GM13977 (cell line): ENCODE measurements around the gene RNASE8.

Experiments
- DNase-seq: peaks from one replicate; pipeline ENCODE4 v3.0.0; 2012; ENCODE audit warnings: low spot score
- in situ Hi-C: fragments of 300-500 bp; cut with MboI; formaldehyde crosslinking; loops from one replicate; pipeline ENCODE4 v1.12.0; 2022; ENCODE audit warnings: low sequenced_read_pairs, low pct_unique_long_range_greater_than_20kb, mixed read lengths, inconsistent platforms; ENCODE audit not compliant: unreplicated experiment
- TF ChIP-seq, protein P1 (sequence below): IDR thresholded peaks from 2 replicates; pipeline ENCODE4 v1.5.1; 2012; ENCODE audit warnings: mild to moderate bottlenecking, control low read depth; ENCODE audit not compliant: insufficient read depth; ENCODE audit errors: extremely low read depth, missing control alignments

Gene RNASE8

DNA sequence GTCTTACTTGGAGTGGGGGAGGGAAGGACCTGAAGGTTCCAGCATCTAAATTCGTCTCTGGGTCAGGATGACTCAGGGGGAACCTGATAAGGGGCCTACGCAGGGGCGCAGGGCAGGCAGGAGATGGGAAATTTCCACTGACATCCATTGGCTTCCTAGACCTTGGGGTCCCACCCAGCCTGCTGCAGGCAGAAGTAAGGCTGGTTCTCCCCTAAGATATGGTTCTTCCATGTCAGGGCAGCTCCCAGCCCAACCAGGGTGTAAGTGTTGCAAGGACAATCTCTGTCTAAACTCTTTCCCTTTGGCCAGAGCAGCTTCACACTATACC, 30.7 kb upstream of the RNASE8 start:
- in situ Hi-C loops = no loop called here
- TF ChIP-seq, protein P1, sequence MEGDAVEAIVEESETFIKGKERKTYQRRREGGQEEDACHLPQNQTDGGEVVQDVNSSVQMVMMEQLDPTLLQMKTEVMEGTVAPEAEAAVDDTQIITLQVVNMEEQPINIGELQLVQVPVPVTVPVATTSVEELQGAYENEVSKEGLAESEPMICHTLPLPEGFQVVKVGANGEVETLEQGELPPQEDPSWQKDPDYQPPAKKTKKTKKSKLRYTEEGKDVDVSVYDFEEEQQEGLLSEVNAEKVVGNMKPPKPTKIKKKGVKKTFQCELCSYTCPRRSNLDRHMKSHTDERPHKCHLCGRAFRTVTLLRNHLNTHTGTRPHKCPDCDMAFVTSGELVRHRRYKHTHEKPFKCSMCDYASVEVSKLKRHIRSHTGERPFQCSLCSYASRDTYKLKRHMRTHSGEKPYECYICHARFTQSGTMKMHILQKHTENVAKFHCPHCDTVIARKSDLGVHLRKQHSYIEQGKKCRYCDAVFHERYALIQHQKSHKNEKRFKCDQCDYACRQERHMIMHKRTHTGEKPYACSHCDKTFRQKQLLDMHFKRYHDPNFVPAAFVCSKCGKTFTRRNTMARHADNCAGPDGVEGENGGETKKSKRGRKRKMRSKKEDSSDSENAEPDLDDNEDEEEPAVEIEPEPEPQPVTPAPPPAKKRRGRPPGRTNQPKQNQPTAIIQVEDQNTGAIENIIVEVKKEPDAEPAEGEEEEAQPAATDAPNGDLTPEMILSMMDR = no peak
- DNase-seq = no peak

- DNase-seq = no peak
- TF ChIP-seq, protein P1 = no peak
- in situ Hi-C loops = no loop called here
Measured at GRCh38 chr14:21029917-21030316, 27.7 kb upstream of the RNASE8 start, which contains the start of gene TPPP2. TSS of gene TPPP2 (plus strand) at chr14:21030217. CDS start at chr14:21030582, 365 bp downstream.

DNA sequence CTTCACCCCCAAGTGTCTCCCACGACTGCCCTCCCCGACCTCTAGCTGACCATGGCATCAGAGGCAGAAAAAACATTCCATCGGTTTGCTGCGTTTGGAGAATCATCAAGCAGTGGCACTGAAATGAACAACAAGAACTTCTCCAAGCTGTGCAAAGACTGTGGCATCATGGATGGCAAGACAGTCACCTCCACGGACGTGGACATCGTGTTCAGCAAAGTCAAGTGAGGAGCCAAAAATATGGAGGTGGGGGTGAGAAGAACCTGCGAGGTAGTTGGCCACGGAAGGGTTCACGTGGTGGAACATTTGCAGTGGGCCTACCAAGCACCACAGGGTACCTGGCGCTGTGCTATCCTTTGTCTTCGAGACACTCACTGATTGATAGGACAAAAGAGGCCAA, 27.1 kb upstream of the RNASE8 start:
- DNase-seq = no peak
- in situ Hi-C loops = no loop called here

GRCh38 chr14:21032326-21033132, 25.1 kb upstream of the RNASE8 start:
- in situ Hi-C loops = no loop called here
- no peak for DNase-seq
- TF ChIP-seq, protein P1 = no peak

More for the DNA sequence above, 27.1 kb upstream of the RNASE8 start:
- TF ChIP-seq, protein P1 = no peak

DNA sequence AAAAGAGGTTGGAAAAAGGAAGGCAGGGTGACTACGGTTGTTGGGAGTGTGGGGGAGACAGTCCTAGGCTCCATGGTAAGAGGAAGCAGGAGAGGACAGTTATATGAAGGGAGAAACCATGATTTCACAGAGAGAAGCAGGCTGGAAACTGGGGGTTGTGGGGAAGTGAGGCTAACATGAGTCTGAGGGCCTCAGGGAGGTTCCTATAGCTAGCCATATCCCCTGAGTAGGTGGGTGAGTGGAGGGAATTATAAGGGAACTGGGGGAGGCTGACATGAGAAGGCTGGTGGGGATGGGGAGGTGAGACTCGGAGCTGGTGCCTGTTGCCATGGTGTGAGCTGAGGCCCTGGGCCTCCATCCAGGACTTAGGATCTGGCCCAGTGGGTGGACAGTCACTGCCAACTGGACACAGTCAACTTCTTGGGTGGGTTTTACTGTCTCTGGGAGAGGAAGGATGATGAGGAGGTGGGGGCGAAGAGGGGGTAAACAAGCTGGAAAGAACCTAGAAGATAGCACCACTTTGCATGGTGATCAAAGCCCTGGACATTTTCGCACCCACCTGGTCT, 24.4 kb upstream of the RNASE8 start:
- TF ChIP-seq, protein P1 = no peak
- in situ Hi-C loops = no loop called here
- DNase-seq = no peak

GRCh38 chr14:21034707-21035106, 22.9 kb upstream of the RNASE8 start, which contains the start of gene RNASE13:
TSS of gene RNASE13 (minus strand) at chr14:21034807. CDS start at chr14:21034288, 519 bp downstream.
- TF ChIP-seq, protein P1 = no peak
- in situ Hi-C loops = no loop called here

More at GRCh38 chr14:21034707-21035106, 22.9 kb upstream of the RNASE8 start, which contains the start of gene RNASE13:
- DNase-seq = no peak
